ENCODE results near the gene TRIM51G. TPM values are rescaled to one million over a fixed set of nuclear protein-coding genes. Genes with fewer than 3 reads are reported as not detected.

Gene TRIM51G, protein sequence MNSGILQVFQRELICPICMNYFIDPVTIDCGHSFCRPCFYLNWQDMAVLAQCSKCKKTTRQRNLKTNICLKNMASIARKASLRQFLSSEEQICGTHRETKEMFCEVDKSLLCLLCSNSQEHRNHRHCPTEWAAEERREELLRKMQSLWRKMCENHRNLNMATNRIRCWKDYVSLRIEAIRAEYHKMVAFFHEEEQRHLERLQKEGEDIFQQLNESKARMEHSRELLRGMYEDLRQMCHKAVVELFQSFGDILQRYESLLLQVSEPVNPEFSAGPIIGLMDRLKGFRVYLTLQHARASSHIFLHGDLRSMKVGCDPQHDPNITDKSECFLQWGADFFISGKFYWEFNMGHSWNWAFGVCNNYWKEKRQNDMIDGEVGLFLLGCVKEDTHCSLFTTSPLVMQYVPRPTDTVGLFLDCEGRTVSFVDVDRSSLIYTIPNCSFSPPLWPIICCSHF
- total RNA-seq = not detected in 2 replicates

DNA sequence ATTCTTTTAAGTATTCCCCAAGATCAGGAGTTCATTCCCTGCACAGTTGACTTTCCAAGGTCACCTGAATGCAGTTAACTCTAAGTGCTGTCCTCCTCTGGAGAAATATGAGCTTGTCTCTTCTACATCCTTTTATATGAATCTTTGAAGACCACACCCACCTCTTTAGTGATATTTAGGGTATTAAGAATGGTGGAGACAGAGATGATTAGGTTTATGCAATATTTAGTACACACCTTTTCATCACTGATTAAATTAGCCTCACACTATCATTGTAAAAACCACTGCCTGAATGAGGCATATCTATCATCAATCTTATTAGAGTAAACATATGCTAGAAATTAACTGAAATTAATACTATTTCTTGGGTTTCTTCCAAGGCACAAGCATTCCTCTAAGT lies at the start of gene TRIM51G:
TRIM51G (minus strand) TSS at position 101 of the 400 bp plus-strand sequence. CDS start 2,190 bp downstream, outside the sequence.

DNA sequence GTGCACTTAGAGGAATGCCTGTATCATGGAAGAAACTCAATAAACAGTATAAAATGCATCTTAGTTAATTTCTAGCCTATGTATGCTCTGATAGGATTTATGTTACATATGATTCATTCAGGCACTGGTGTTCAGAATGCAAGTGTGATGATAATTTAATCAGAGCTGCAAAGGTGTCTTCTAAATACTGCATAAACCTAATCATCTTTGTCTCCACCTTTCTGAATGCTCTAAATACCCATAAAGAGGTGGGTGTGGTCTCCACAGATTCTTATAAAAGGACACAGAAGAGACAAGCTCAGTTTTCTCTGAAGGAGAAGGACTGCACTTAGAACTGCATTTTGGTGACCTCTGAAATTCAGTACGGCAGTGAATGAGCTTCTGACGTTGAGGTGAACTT lies 44.8 kb upstream of the TRIM51G start, which contains the start of gene TRIM49B:
TRIM49B (plus strand) TSS at position 301 of the 400 bp plus-strand sequence. CDS start 2,777 bp downstream, outside the sequence.

Other genes starting within 250 kb of the TRIM51G start
- not detected in 2 replicates for gene TRIM49B, start 44.9 kb upstream of the TRIM51G start, total RNA-seq
- not detected in 2 replicates for gene TRIM64C, start 75.2 kb upstream of the TRIM51G start, total RNA-seq
- not detected in 2 replicates for gene FOLH1, start 224.7 kb upstream of the TRIM51G start, total RNA-seq

All from uterine smooth muscle cell (primary cell).